K562 (cell line): ENCODE data around the gene MBNL1. TPM values are rescaled to one million over a fixed set of nuclear protein-coding genes. Genes with fewer than 3 reads are reported as not detected.

Source experiments
- ATAC-seq: fragments of 200-7000 bp; cut with Tn5 transposase; 3 replicates; pipeline ENCODE4 v1.9.1; 2020; ENCODE audit warnings: moderate library complexity
- BruUV-seq: library from RNA; stranded (reverse); fragments of 400-500 nt; replicated peaks from 2 replicates; lab custom pipeline; 2021; lab: Mats Ljungman, UMichigan
- CTCF ChIA-PET: fragments of 300-600 bp; formaldehyde crosslinking; extraction: SDS; loops from one replicate; lab custom pipeline; 2021; ENCODE audit warnings: low intra/inter-chr PET ratio; lab: Yijun Ruan, JAX
- POLR2A ChIA-PET: fragments of 300-600, 350-650 bp; sonication (Branson Sonifier 250); formaldehyde crosslinking; extraction: SDS; loops from one replicate; lab custom pipeline; 2021; ENCODE audit warnings: antibody characterized with exemption, inconsistent platforms; lab: Yijun Ruan, JAX
- DNase-seq, 4 experiments: peaks; one replicate each; pipeline versions ENCODE4 v3.0.0 to v3.0.0-alpha.2; 2011 to 2018; ENCODE audit warnings: low spot score in 3 of 4, mixed read lengths in 3 of 4; ENCODE audit errors: extremely low read depth in 1 of 4
- FAIRE-seq: peaks from 2 replicates; lab custom pipeline; 2011; peaks lifted over from hg19 to GRCh38; lab: Jason Lieb, UNC
- H2AFZ ChIP-seq: 2 replicates; pipeline ENCODE4 v1.6.0; 2011; ENCODE audit warnings: low read depth, low read length, control low read depth, inconsistent platforms
- H3K27ac ChIP-seq: fragments of 200-600 bp; 3 replicates; pipeline ENCODE4 v1.8.0; 2011; ENCODE audit warnings: low read depth, mild to moderate bottlenecking, control low read depth, inconsistent platforms, low read length, moderate library complexity, mixed read lengths; ENCODE audit errors: extremely low read depth
- H3K27me3 ChIP-seq, 2 experiments: fragments of 300-600 bp in 1 of 2; 2 replicates in 1 of 2; 3 replicates in 1 of 2; pipeline versions ENCODE4 v1.6.0 to v1.8.0; 2011; ENCODE audit warnings: inconsistent platforms in 2 of 2, low read length in 2 of 2, mild to moderate bottlenecking in 1 of 2, mixed read lengths in 1 of 2, moderate library complexity in 1 of 2; ENCODE audit not compliant: control insufficient read depth in 2 of 2, insufficient read depth in 2 of 2
- H3K36me3 ChIP-seq: fragments of 300-600 bp; 3 replicates; pipeline ENCODE4 v1.8.0; 2011; ENCODE audit warnings: mild to moderate bottlenecking, low read length, inconsistent platforms; ENCODE audit not compliant: control insufficient read depth, insufficient read depth
- H3K4me1 ChIP-seq, 2 experiments: fragments of 200-600 bp in 1 of 2; replicated peaks in 1 of 2; 2 replicates in 1 of 2; 3 replicates in 1 of 2; pipeline versions ENCODE4 v1.5.1 to v1.8.0; 2011; ENCODE audit warnings: inconsistent platforms in 2 of 2, low read length in 2 of 2, mild to moderate bottlenecking in 1 of 2, mixed read lengths in 1 of 2, moderate library complexity in 1 of 2; ENCODE audit not compliant: control insufficient read depth in 2 of 2, insufficient read depth in 2 of 2
- H3K4me2 ChIP-seq: 2 replicates; pipeline ENCODE4 v1.6.1; 2011; ENCODE audit warnings: low read length, control low read depth, inconsistent platforms, mixed read lengths; ENCODE audit not compliant: insufficient read depth
- H3K4me3 ChIP-seq: fragments of 200-600 bp; sonication (generic), shearing (Covaris generic); 2 replicates; pipeline ENCODE4 v1.5.1; 2016; ENCODE audit warnings: control low read depth, inconsistent platforms
- H3K79me2 ChIP-seq: fragments of 200-600 bp; 3 replicates; pipeline ENCODE4 v1.8.0; 2011; ENCODE audit warnings: low read length, inconsistent platforms; ENCODE audit not compliant: control insufficient read depth, insufficient read depth
- H3K9ac ChIP-seq, 2 experiments: 2 replicates each; pipeline versions ENCODE4 v1.6.0 to v1.6.1; 2011; ENCODE audit warnings: low read depth in 2 of 2, low read length in 2 of 2, control low read depth in 1 of 2, inconsistent platforms in 1 of 2, mild to moderate bottlenecking in 1 of 2, mixed read lengths in 1 of 2; ENCODE audit not compliant: insufficient read depth in 1 of 2
- H3K9me1 ChIP-seq: one replicate; pipeline ENCODE4 v1.6.0; 2011; ENCODE audit warnings: inconsistent platforms, mild to moderate bottlenecking, low read length, moderate library complexity; ENCODE audit not compliant: control insufficient read depth, insufficient read depth
- H3K9me3 ChIP-seq: replicated peaks from 2 replicates; pipeline ENCODE4 v1.5.1; 2011; ENCODE audit warnings: low read depth, low read length, inconsistent platforms; ENCODE audit not compliant: control insufficient read depth, insufficient read depth
- H4K20me1 ChIP-seq: replicated peaks from 2 replicates; pipeline ENCODE4 v1.6.1; 2011; ENCODE audit warnings: low read length, inconsistent platforms, mixed read lengths; ENCODE audit not compliant: control insufficient read depth, insufficient read depth
- ATF7 ChIP-seq: fragments of 450-650 bp; IDR thresholded peaks from 2 replicates; pipeline ENCODE4 v1.7.1; 2014; ENCODE audit warnings: mild to moderate bottlenecking, moderate library complexity
- C11orf30 ChIP-seq: fragments of 450-650 bp; IDR thresholded peaks from 2 replicates; pipeline ENCODE4 v1.6.1; 2016; ENCODE audit warnings: low read depth, mild to moderate bottlenecking
- CEBPB ChIP-seq: fragments of 450-650 bp; IDR thresholded peaks from 2 replicates; pipeline ENCODE4 v1.6.1; 2016; ENCODE audit warnings: missing genetic modification characterization, missing compliant biosample characterization
- CEBPG ChIP-seq, 3 experiments: fragments of 200-800 bp in 1 of 3; sonication (Bioruptor generic) in 1 of 3; sonication (generic) in 1 of 3; formaldehyde crosslinking in 1 of 3; IDR thresholded peaks in 2 of 3; conservative IDR thresholded peaks in 1 of 3; 2 replicates each; pipeline versions ENCODE4 v1.6.1 to v1.8.0; 2016 to 2022; ENCODE audit warnings: missing compliant biosample characterization in 2 of 3, missing genetic modification characterization in 2 of 3, mild to moderate bottlenecking in 1 of 3, missing genetic modification reagents in 1 of 3
- CXXC5 ChIP-seq: fragments of 250-450 bp; sonication (Bioruptor Pico); IDR thresholded peaks from 2 replicates; pipeline ENCODE4 v1.8.0; 2022; ENCODE audit warnings: inconsistent platforms, mild to moderate bottlenecking, moderate library complexity
- FOXJ2 ChIP-seq: fragments of 200-800 bp; sonication (Bioruptor generic); IDR thresholded peaks from 2 replicates; pipeline ENCODE4 v1.6.1; 2016; ENCODE audit warnings: missing genetic modification characterization, missing compliant biosample characterization
- GABPB2 ChIP-seq: fragments of 250-450 bp; sonication (Bioruptor Pico); conservative IDR thresholded peaks from 2 replicates; pipeline ENCODE4 v1.5.1; 2021; ENCODE audit warnings: mild to moderate bottlenecking
- HIVEP1 ChIP-seq: fragments of 250-450 bp; sonication (Bioruptor Pico); IDR thresholded peaks from 2 replicates; pipeline ENCODE4 v1.4.0; 2020; ENCODE audit warnings: mild to moderate bottlenecking
- LEF1 ChIP-seq: fragments of 450-650 bp; IDR thresholded peaks from 2 replicates; pipeline ENCODE4 v1.6.1; 2016; ENCODE audit warnings: mild to moderate bottlenecking
- MNT ChIP-seq, 2 experiments: fragments of 450-650 bp; conservative IDR thresholded peaks; 2 replicates each; pipeline ENCODE4 v1.6.1; 2017; ENCODE audit warnings: mild to moderate bottlenecking in 2 of 2, moderate library complexity in 2 of 2
- NFIC ChIP-seq: fragments of 450-650 bp; IDR thresholded peaks from 2 replicates; pipeline ENCODE4 v1.6.1; 2017; ENCODE audit warnings: mild to moderate bottlenecking, inconsistent platforms
- POLR2A ChIP-seq: fragments of 450-650 bp; conservative IDR thresholded peaks from 2 replicates; pipeline ENCODE4 v1.6.1; 2016
- ZNF23 ChIP-seq: fragments of 250-450 bp; sonication (Bioruptor Pico); IDR thresholded peaks from 2 replicates; pipeline ENCODE4 v1.4.0; 2020; ENCODE audit warnings: mild to moderate bottlenecking
- ZNF311 ChIP-seq: fragments of 250-450 bp; sonication (Bioruptor Pico); IDR thresholded peaks from 2 replicates; pipeline ENCODE4 v1.4.0; 2020; ENCODE audit warnings: mild to moderate bottlenecking, moderate library complexity
- ZNF316 ChIP-seq: fragments of 450-650 bp; IDR thresholded peaks from 2 replicates; pipeline ENCODE4 v1.6.1; 2016
- ZNF583 ChIP-seq: fragments of 250-450 bp; sonication (Bioruptor Pico); IDR thresholded peaks from 2 replicates; pipeline ENCODE4 v1.4.0; 2020
- ZNF764 ChIP-seq: fragments of 250-450 bp; sonication (Bioruptor Pico); IDR thresholded peaks from 2 replicates; pipeline ENCODE4 v1.4.0; 2020; ENCODE audit warnings: low read depth, mild to moderate bottlenecking, moderate library complexity
- WGBS: fragments of 100-300 bp; shearing (Covaris generic); methylation state at CpG from one replicate; pipeline ENCODE4 v1.1.6; 2016; ENCODE audit warnings: low coverage, mixed read lengths; ENCODE audit not compliant: insufficient coverage; ENCODE audit errors: missing lambda C conversion rate; 5-methylcytosine and 5-hydroxymethylcytosine counted together
- in situ Hi-C: fragments of 300-500 bp; cut with MboI; formaldehyde crosslinking; loops from 4 replicates; pipeline ENCODE4 v1.15.0; 2018; ENCODE audit warnings: inconsistent platforms, mixed read lengths
- intact Hi-C: fragments of 100-400 bp; cut with micrococcal nuclease; formaldehyde crosslinking; loops from 2 replicates; pipeline ENCODE4 v1.14.2; 2022
- polyA plus RNA-seq, 8 experiments: library from polyadenylated mRNA; depleted of rRNA in 4 of 8; stranded (reverse) in 5 of 8; unstranded in 3 of 8; fragments of >200 nt; fragmentation: Nextera tagmentation in 2 of 8; fragmentation: Illumina TruSeq in 1 of 8; extraction: Ambion mirVana in 2 of 8; extraction: Trizol in 1 of 8; gene quantifications; 2 replicates each; pipeline versions ENCODE4 v1.2.1 to v1.2.3, GENCODE V29; 2011 to 2014; ENCODE audit warnings: inconsistent platforms in 1 of 8, missing spikeins in 1 of 8
- total RNA-seq, 7 experiments: library from RNA; depleted of rRNA in 6 of 7; stranded (reverse); fragments of >200 nt in 6 of 7; fragmentation: Illumina TruSeq in 2 of 7; extraction: Trizol in 2 of 7; gene quantifications; 2 replicates each; pipeline versions ENCODE4 v1.2.1 to v1.2.3, GENCODE V29; 2011 to 2021; ENCODE audit warnings: low replicate concordance in 1 of 7
- TF ChIP-seq, protein P1 (sequence below): fragments of 450-650 bp; IDR thresholded peaks from 2 replicates; pipeline ENCODE4 v1.6.1; 2016; ENCODE audit warnings: borderline replicate concordance

The MBNL1 gene
- total and polyA plus RNA-seq, 9 of the 15 experiments (the other 6 are each of a cell fraction or from before 2014, with no cell fraction given) = 70.3 to 243 (median 220) TPM

DNA sequence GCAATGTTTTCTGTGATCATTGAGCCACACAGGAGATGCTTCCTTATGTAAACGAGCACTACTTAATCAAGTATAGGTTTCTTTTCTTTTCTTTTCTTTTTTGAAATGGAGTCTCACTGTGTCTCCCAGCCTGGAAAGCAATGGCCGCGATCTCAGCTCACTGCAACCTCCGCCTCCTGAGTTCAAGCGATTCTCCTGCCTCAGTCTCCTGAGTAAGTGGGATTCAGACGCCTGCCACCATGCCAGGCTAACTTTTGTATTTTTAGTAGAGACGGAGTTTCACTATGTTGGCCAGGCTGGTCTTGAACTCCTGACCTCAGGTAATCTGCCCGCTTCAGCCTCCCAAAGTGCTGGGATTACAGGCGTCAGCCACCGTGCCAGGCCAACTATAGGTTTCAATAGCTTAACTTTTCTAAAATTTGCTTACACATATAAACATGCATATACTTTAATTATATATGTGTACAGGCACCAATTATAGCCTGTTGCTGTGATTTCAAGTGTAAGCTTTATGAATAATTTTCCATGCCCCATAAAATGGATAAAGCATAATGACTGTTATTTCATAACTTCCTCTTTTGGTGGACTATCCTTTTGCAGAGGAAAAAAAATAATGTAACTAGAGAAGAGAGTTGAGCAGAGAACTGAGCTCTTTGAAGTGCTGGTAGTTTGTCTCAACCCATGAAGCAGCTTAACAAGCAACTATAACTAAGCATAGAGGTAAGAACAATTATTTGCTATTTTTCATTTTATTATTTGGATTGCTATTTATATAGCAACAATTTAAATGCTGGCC lies 24.8 kb upstream of the MBNL1 start:
- Histone ChIP-seq H3K4me1 (peaks cover 13 to 29% of the 10 kb centered on the region in 2 experiments), H2AFZ (peak overlapping the region; percentile 84), H3K36me3 (no peaks in the 10 kb centered on the region), H3K79me2 (peaks cover 65% of the 10 kb centered on the region), H3K9me1 (no peaks in the 10 kb centered on the region), H4K20me1 (no peaks in the 10 kb centered on the region), H3K4me3 (peak overlapping the region; percentile 42), H3K4me2 (peak overlapping the region; percentile 77), H3K27ac (peak overlapping the region; percentile 92), H3K9ac (peak overlapping the region; percentile 66 to 82), H3K9me3 (no peaks in the 10 kb centered on the region), H3K27me3 (no peaks in the 10 kb centered on the region)
- in situ Hi-C loops = no loop called here
- peak; percentile 69 for ATAC-seq
- intact Hi-C loops = loop anchor here (1.0 to 10.0 kb wide), 5 partner anchors 24 to 169 kb away; partner anchors contain the start of gene MBNL1
- peak; percentile 35 for FAIRE-seq
- BruUV-seq = no TSS peak
- ChIA-PET POLR2A (interaction anchor here (0.6 to 4.1 kb wide), 13 partner anchors 8 to 72 kb away, joined by 3 to 35 read pairs (median 5); partner anchors contain the start of gene MBNL1), CTCF (interaction anchor here (1.0 kb wide), 1 partner anchor 61 kb away, joined by 3 read pairs; no protein-coding TSS in a partner anchor)
- peak in 1 of 4 experiments; percentile 70 for DNase-seq
- WGBS = 0% methylated on average over 10 of the region's 10 CpGs
- TF ChIP-seq CEBPG (CRISPR knock-in tag; IDR thresholded peaks at IDR 0.05) (no peak), CEBPG (tag; conservative IDR thresholded peaks at IDR 0.05 in 1 of 2, IDR thresholded peaks at IDR 0.05 in 1 of 2) (peak; percentile 42 to 85; a peak in 2 of 4 replicates), HIVEP1 (0 out of 2 replicates have a peak, but pooled peaks have one; percentile 1), ZNF23 (CRISPR knock-in tag) (0 out of 2 replicates have a peak, but pooled peaks have one; percentile 7), ZNF764 (0 out of 2 replicates have a peak, but pooled peaks have one; percentile 9), CXXC5 (CRISPR knock-in tag) (peak; percentile 25; the same call in 1 of the 2 replicates), FOXJ2 (tag) (0 out of 2 replicates have a peak, but pooled peaks have one; percentile 41), POLR2A (0 out of 2 replicates have a peak, but pooled peaks have one; percentile 32), GABPB2 (CRISPR knock-in tag) (no peak), C11orf30 (peak; percentile 38), LEF1 (peak; percentile 50), NFIC (peak; percentile 4; the same call in 1 of the 2 replicates), ZNF316 (peak; percentile 37), ZNF583 (CRISPR knock-in tag) (peak; percentile 33; the same call in 1 of the 2 replicates), CEBPB (tag) (peak; percentile 87), MNT (conservative IDR thresholded peaks at IDR 0.05) (0 out of 4 replicates have a peak, but pooled peaks of 1 of the 2 experiments have one; percentile 33), ATF7 (peak; percentile 5; the same call in 1 of the 2 replicates), ZNF311 (CRISPR knock-in tag) (peak; percentile 61; the same call in 1 of the 2 replicates)
- TF ChIP-seq, protein P1, sequence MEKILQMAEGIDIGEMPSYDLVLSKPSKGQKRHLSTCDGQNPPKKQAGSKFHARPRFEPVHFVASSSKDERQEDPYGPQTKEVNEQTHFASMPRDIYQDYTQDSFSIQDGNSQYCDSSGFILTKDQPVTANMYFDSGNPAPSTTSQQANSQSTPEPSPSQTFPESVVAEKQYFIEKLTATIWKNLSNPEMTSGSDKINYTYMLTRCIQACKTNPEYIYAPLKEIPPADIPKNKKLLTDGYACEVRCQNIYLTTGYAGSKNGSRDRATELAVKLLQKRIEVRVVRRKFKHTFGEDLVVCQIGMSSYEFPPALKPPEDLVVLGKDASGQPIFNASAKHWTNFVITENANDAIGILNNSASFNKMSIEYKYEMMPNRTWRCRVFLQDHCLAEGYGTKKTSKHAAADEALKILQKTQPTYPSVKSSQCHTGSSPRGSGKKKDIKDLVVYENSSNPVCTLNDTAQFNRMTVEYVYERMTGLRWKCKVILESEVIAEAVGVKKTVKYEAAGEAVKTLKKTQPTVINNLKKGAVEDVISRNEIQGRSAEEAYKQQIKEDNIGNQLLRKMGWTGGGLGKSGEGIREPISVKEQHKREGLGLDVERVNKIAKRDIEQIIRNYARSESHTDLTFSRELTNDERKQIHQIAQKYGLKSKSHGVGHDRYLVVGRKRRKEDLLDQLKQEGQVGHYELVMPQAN = peak; percentile 44; the same call in 1 of the 2 replicates
